Activated naive CD4-positive, alpha-beta T cell treated with anti-CD3 and anti-CD28 coated beads, Interleukin-2, amount 50 U/mL, for 72 hours (primary cell): ENCODE results near the gene TEX101. TPM values are rescaled to one million over a fixed set of nuclear protein-coding genes. Genes with fewer than 3 reads are reported as not detected.
A peak's percentile ranks its signal among the peaks of the same experiment; 100 is the strongest.
"Not testable (repeated sequence)": the region's sequence is repeated elsewhere in the genome, so short reads cannot be mapped to it uniquely, and the experiment has no call there.

Experiments used
- ATAC-seq, 2 donors: fragments of 150-1000 bp; cut with Tn5 transposase; 2 replicates each; pipeline ENCODE4 v1.10.0; 2021; ENCODE audit warnings: mild to moderate bottlenecking in 2 of 2, moderate library complexity in 2 of 2
- DNase-seq, 2 donors: peaks; one replicate each; pipeline ENCODE4 v3.0.0; 2021 to 2022; ENCODE audit warnings: low spot score in 2 of 2
- H3K27ac Mint-ChIP-seq, 2 donors: one replicate each; pipeline ENCODE4 v1.8.0; 2022; ENCODE audit warnings: mild to moderate bottlenecking in 2 of 2, mixed read lengths in 2 of 2
- H3K36me3 Mint-ChIP-seq, 2 donors: one replicate each; pipeline ENCODE4 v1.8.0; 2022; ENCODE audit warnings: mixed read lengths in 2 of 2
- H3K9me3 Mint-ChIP-seq, 2 donors: one replicate each; pipeline ENCODE4 v1.8.0; 2022; ENCODE audit warnings: mixed read lengths in 2 of 2
- total RNA-seq, 2 donors: library from RNA; stranded (reverse); gene quantifications; one replicate each; pipeline ENCODE4 v1.2.3, GENCODE V29; 2022

The TEX101 gene, protein sequence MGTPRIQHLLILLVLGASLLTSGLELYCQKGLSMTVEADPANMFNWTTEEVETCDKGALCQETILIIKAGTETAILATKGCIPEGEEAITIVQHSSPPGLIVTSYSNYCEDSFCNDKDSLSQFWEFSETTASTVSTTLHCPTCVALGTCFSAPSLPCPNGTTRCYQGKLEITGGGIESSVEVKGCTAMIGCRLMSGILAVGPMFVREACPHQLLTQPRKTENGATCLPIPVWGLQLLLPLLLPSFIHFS
- not detected for total RNA-seq

DNA sequence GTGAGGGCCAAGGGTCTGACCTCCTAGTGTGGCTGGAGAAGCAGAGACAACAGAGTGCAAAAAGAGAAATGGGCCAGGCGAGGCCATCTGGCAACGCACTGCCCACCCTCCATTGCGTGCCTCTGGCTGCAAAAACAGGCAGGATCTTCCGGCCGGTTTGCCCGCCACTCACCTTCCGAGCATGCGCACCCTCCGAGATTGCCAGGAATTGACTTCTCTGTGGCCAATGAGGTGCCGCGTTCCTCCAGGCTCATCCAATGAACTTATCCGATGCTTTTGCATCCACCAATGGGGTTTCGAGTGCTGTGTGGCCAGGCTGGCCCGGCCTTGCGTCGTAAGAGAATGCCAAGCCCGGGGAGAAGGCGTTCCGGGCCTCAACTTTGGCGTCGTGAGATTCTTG, at the start of gene TEX101:
Gene TEX101 (plus strand): TSS at position 337 of the 400 bp plus-strand sequence. CDS start 1,030 bp downstream, outside the sequence.
- H3K36me3 Mint-ChIP-seq, result no peaks in the 10 kb centered on the region
- H3K9me3 Mint-ChIP-seq, result no peaks in the 10 kb centered on the region
- DNase-seq (no peak), ATAC-seq (no peak)
- H3K27ac Mint-ChIP-seq, result no peak within 1 kb of the TSS

DNA sequence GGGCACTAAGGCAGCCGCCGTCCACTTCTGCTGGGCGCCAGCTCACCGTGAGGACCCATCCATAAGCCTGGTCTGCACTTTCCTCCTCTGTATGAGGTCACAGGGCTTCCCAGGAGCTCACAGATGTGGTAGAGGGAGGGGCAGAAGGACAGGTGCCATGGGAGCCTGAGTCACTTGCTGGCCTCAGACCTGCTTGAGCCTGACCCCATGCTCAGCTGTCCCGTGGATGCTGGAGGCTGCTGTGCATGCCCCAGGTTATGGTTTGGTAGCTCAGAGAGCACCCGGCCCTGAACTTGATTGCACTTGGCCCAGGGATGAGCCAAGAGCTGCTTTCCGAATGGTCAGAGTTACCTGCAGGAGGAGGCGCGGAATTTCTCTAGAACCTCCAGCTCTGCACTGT, 49.0 kb upstream of the TEX101 start:
- not testable (repeated sequence) for H3K36me3 Mint-ChIP-seq, H3K9me3 Mint-ChIP-seq, H3K27ac Mint-ChIP-seq, ATAC-seq, DNase-seq

DNA sequence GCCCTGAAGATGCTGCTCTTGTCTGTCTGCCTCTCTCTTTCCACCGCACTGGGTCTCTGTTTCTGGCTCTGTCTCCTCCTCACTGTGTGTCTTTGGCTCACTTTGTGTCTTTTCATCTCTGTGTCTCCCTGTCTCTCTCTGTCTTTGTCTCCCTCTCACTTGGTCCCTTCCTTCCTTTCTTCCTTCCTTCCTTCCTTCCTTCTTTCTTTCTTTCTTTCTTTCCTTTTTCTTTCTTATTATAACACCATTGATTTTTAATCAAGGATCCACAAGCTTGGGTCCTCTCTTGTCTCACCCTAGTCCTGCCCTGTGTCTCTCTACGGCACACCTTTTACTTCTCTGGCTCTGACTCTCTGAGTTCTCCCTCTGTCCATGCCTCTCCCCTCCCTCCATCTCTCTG, 46.9 kb upstream of the TEX101 start:
- no peaks in the 10 kb centered on the region for H3K9me3 Mint-ChIP-seq
- no peak for ATAC-seq
- peak overlapping the region in 1 of 2 donors; percentile 1 for H3K27ac Mint-ChIP-seq
- no peak for DNase-seq
- no peaks in the 10 kb centered on the region for H3K36me3 Mint-ChIP-seq

DNA sequence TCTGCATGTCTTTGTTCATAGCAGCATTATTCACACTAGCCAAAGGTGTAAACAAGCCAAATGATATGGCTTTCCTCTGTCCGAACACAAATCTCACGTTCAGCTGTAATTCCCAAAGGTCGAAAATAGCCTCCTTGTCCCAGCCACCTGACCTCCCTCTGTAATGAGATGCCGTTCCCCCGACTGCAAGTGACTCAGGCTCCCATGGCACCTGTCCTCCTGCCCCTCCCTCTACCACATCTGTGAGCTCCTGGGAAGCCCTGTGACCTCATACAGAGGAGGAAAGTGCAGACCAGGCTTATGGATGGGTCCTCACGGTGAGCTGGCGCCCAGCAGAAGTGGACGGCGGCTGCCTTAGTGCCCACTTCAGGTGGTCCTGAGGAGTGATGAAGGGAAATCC, 45.8 kb upstream of the TEX101 start:
- not testable (repeated sequence) for ATAC-seq, H3K27ac Mint-ChIP-seq, H3K9me3 Mint-ChIP-seq, DNase-seq, H3K36me3 Mint-ChIP-seq

DNA sequence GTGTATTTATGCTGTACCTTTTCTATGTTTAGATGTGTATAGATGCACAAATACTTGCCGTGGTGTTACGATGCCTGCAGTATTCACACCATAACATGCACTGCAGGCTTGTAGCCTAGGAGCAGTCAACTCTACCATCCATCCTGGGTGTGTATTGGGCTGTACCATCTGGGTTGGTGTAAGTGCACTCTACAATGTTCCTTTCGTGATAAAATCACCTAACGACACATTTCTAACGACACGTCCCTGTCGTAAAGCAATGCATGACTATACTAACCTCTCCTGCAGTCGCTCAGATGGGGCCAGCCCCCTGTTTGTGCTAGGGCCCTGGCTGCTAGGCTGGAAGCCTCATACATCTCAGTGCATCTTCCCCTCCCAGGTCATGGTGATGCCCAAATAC, 42.8 kb upstream of the TEX101 start:
- ATAC-seq (no peak), DNase-seq (no peak)
- Mint-ChIP-seq H3K36me3 (no peaks in the 10 kb centered on the region), H3K27ac (no peak overlapping the region), H3K9me3 (no peaks in the 10 kb centered on the region)

DNA sequence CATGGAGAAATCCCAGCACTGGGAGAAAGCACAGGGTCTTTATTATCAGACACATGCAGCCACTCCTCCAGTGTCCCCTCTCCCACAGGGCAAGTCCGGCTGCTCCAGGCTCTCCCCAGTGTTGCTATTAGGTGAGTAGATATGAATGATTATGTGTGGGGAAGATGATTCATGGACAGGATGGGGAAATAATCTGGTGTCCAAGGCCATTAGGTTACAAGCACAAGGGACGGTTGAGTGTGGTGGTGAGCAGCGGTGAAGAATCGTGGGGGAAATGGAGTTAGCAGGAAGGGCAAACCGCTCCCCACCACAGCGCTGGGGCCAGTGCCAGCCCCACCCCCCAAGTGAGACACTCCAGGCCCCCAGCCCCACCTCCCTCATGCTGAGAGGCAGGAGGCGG, 42.2 kb upstream of the TEX101 start:
- no peaks in the 10 kb centered on the region for H3K36me3 Mint-ChIP-seq
- no peak overlapping the region for H3K27ac Mint-ChIP-seq
- no peak for DNase-seq
- H3K9me3 Mint-ChIP-seq, result no peaks in the 10 kb centered on the region
- ATAC-seq, result no peak

DNA sequence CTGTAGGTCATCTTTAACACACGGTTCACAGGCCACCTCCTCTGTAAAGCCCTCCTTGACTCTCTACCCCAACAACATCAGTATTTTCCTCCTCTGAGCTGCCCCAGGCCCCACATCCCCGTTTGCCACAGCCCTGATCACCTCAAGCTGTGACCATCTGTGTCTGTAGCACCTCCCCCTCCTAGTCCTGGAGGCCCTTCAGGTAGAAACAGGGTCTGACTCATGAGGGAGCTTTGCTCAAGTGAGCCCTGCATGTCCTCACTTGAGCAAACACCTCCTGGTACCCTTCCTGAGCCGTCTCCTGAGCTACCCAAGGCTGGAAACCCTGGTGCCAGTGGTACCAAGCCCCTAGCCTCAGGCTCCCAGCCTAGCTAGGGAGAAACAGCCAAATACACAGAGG, 37.1 kb upstream of the TEX101 start:
- not testable (repeated sequence) for ATAC-seq, DNase-seq, H3K36me3 Mint-ChIP-seq, H3K9me3 Mint-ChIP-seq, H3K27ac Mint-ChIP-seq

DNA sequence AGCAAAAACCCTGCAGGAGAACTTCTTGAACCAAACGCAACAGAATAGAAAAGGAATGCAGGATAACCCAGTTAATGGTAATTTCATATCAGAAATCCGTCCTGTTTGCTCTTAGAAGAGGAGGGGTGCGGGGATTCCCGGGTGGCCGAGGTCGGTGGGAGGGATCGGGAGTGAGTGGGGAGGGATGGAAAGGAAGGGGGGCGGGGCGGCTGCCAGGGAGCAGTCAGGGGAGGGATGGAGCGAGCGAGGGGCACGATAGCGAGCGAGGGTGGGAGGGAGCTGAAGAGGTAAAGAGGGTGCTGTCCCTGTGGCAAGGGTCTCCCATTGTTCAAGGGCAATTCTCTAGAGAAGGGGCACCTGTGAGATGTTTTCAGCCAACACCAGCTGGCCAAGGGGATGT, 34.7 kb upstream of the TEX101 start:
- ATAC-seq, result no peak
- H3K27ac Mint-ChIP-seq, result no peak overlapping the region
- H3K9me3 Mint-ChIP-seq, result no peaks in the 10 kb centered on the region
- no peak for DNase-seq
- H3K36me3 Mint-ChIP-seq, result no peaks in the 10 kb centered on the region

DNA sequence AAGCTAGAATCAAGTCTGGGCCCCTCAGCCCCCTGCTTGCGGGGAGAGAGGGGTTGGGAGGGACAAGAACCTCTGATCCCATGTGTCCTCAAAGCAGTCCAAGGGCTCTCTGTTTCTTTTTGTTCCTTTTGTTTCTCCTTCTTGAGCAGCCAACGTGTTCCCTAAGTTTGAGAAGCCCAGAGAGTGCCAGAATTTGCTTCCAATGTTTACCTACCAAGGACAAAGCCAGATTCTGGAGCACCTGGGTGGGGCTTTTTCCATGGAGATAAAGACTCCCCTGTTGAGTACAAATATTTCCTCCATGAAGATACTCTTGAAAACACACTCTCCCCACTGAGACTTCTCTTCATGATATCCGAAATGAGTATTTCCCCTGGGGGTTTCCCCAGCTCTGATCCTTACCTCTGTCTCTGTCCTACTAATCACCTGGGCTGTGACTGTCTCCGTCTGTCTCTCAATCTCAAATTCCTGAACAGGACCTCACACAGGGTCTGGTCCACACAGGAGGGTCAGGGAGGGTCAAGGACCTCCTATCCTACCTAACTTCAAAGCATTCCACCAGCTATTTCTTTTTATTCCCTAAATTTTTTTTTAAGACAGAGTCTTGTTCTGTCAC, 33.8 kb upstream of the TEX101 start:
- peaks cover 0 to 2% of the 10 kb centered on the region in 2 donors for H3K9me3 Mint-ChIP-seq
- no peaks in the 10 kb centered on the region for H3K36me3 Mint-ChIP-seq
- no peak overlapping the region for H3K27ac Mint-ChIP-seq
- no peak for DNase-seq
- ATAC-seq, result no peak

DNA sequence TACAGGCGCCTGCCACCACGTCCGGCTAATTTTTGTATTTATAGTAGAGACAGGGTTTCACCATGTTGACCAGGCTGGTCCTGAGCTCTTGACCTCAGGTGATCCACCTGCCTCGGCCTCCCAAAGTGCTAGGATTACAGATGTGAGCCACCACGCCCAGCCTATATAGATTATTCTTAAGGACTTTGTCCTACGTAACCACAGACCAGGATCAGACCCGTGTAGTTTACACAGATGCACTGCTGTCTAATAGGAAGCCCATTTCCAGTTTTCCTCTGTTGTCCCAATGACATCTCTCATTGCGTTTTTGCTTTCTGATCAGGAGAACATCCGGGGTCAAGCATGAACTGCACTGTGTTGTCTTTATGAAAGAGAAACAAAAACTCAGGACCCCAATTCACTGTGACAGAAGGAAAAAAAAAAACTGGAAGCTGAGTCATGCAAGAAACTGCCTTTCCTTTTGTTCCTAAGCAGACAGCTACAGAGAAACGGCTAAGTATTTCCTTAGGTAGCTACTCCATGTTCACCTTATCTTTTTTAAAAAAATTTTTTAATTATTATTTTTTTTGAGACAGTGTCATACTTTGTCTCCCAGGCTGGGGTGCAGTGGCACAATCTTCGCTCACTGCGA, 32.0 kb upstream of the TEX101 start:
- ATAC-seq, H3K9me3 Mint-ChIP-seq: not testable (repeated sequence)

DNA sequence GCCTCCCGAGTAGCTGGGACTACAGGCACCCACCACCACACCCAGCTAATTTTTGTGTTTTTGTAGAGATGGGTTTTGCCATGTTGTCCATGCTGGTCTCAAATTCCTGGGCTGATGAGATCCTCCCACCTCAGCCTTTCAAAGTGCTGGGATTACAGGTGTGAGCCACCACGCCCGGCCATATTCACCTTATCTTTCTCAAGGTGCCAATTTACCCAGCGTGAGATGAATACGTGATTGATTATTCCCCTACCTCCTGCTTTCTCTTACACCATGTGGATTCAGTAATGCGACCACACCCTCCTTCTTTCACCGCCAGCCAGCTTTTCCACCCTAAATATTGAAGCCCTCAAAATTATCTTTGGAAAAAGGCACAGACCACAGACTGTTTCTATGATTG, 31.4 kb upstream of the TEX101 start:
- DNase-seq, H3K36me3 Mint-ChIP-seq, ATAC-seq, H3K9me3 Mint-ChIP-seq, H3K27ac Mint-ChIP-seq: not testable (repeated sequence)

More for the DNA sequence above, 32.0 kb upstream of the TEX101 start:
- DNase-seq, H3K36me3 Mint-ChIP-seq, H3K27ac Mint-ChIP-seq: not testable (repeated sequence)

DNA sequence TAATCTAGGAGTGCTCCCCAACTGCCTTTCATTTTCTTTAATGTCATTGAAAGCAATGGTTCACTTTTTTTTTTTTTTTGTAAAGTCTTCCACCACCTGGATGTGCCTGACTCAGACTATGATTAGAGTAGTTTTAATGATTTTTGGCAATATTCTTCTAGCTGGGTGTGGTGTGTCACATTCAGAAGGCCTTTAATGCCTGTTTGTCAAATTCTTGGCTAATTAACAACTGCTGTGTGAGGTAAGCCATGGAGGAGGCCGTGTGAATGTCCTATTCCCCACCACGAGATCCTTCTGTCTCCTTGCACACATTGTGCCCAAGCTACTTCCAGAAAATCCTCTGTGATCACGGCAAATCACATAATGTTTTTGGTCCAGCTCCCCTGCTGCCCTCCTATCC, 30.9 kb upstream of the TEX101 start:
- H3K27ac Mint-ChIP-seq, DNase-seq, H3K9me3 Mint-ChIP-seq, H3K36me3 Mint-ChIP-seq, ATAC-seq: not testable (repeated sequence)

DNA sequence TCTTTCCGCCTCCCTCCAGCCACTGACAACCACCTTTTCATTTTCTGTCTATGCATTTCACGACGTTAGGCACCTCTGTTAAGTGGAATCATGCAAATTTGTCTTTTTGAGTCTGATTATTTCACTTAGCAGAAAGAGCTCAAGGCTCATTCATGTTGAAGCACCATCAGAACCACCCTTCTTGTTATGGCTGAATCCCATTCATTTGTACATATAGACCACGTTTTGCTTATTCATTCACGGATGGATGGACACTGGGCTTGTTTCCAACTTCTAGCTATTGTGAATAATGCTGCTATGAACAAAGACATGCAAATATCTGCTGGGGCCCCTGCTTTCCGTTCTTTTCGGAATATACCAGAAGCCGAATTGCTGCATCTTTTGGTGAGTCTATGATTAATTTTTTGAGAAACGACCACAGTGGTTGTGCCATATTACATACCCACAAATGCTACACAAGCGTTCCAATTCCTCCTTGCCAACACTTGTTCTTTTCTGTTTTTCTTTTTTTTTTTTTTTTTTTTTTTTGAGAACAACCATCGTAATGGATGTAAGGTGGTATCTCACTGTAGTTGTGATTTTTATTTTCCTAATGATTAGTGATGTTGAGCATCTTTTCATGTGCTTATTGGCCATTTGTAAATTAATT, 23.7 kb upstream of the TEX101 start:
- H3K36me3 Mint-ChIP-seq, H3K9me3 Mint-ChIP-seq, ATAC-seq, DNase-seq, H3K27ac Mint-ChIP-seq: not testable (repeated sequence)

DNA sequence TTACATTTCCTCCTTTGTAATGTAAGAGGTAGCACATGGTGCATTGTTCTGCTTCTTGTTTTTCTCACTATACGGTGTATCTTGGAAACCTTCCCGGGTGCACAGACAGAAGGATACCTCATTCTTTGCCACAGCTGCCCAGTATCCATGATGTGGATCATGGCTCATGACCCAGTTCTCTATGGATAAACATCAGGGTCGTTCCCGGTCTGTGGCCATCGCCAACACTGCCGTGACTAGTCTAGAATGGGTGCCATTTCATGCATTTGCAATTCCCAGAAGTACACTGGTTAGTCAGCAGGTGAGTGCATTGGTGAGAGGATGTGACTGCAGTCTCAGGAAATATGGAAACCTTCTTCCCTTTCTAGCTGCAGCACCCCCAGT, 23.1 kb upstream of the TEX101 start:
- not testable (repeated sequence) for ATAC-seq, H3K36me3 Mint-ChIP-seq, H3K9me3 Mint-ChIP-seq, DNase-seq, H3K27ac Mint-ChIP-seq

DNA sequence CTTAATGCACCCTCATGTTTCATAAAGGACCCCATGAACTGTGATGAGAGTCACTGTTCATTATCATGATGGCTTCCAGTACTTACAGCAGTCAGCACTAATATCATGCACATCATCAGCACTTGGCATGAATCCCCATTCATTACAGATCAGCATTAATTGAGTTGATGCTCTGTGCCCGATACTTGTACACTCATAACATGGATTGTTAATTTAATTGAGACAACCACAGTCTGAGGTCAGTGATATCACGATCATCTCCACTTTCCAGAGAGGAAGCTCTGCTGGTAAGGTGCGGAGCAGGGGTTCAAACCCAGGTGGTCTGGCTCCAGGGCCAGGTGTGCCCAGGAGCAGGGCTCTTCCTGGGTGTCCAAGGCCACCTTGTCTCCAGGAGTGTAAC, 21.2 kb upstream of the TEX101 start:
- ATAC-seq, H3K36me3 Mint-ChIP-seq: not testable (repeated sequence)

DNA sequence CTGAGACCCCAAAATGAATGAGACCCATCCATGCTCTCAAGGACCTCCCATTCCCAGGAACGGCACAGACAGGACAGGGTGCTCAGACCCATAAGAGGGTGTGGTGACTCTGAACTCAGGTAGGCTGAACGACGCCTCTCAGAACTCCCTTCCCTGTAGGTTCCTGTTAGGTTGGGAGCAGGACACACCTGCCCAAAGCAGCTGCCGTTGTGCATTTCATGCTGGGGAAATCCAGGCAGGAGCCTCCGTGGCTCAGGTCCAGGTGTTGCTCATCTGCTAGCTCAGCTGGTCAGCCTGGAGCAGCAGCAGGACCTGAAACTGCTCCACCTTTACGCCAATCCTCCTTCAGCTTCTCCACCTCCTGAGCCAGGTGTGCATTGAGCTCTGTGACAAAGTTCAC, 19.1 kb upstream of the TEX101 start:
- ATAC-seq, result no peak
- H3K27ac Mint-ChIP-seq, result no peak overlapping the region
- no peak for DNase-seq
- H3K36me3 Mint-ChIP-seq, result no peaks in the 10 kb centered on the region
- H3K9me3 Mint-ChIP-seq, result no peaks in the 10 kb centered on the region

More for the DNA sequence above, 21.2 kb upstream of the TEX101 start:
- not testable (repeated sequence) for H3K27ac Mint-ChIP-seq, H3K9me3 Mint-ChIP-seq, DNase-seq

DNA sequence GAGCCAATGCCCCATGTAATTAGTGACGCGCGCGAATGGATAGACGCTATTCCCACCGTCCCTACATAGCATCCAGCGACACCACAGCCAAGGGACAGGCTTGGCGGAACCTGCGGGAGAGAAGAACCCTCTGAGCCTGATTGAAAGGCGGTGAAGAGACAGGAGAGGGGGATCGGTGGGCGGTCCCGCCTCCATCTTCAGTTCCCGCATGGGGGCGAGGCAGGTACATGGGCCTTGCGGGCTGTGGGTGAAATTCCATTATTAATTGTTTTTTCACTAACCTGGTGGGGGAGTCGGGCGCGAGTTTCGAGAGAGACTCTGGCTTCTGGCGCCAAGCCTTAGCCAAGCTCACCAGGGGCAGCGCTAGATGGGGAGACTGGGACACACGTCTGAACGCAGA, 8.4 kb upstream of the TEX101 start:
- H3K9me3 Mint-ChIP-seq, result no peaks in the 10 kb centered on the region
- DNase-seq, result no peak
- no peaks in the 10 kb centered on the region for H3K36me3 Mint-ChIP-seq
- no peak overlapping the region for H3K27ac Mint-ChIP-seq
- ATAC-seq, result no peak
